GM18870 (cell line): Measurements from ENCODE around the gene TRAF1.

Experiments
- ATAC-seq: cut with Tn5 transposase; IDR thresholded peaks from one replicate; pipeline ENCODE4 v1.9.1; 2021; ENCODE audit warnings: moderate library complexity; ENCODE audit not compliant: unreplicated experiment

The TRAF1 gene

DNA sequence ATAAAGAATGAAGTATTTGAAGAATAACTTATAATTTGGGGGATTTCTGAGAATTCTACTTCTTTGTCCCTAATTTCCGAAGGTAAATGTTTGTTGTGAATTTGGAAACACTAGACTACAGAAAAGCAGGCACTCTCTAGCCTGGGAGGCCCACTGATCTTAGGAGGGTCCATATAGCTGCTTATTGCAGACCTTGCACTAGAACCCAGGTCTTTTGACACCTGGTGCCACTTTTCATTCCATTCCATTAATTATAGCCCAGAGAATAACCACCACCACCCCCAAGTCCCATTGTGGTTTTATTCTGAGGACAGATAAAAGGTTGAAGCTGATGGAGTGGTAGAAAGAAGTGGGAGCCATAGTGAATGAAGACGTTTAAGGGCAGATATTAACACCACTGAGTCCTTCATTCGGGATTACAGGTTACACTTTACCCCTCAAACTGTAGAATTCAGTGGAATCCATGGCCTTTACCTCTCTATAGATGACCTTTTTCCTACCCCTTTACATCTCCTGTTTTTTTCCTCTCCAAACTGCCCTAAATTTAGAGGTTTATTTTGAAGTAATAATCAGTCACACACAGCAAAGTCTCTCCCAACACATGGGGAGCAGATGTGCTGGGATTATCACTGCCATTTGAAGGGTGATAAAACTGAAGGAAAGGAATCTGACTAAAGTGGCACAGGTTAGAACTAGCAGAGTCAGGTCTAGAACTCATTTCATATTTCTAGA, 71.8 kb downstream of the TRAF1 start:
- ATAC-seq = no peak

DNA sequence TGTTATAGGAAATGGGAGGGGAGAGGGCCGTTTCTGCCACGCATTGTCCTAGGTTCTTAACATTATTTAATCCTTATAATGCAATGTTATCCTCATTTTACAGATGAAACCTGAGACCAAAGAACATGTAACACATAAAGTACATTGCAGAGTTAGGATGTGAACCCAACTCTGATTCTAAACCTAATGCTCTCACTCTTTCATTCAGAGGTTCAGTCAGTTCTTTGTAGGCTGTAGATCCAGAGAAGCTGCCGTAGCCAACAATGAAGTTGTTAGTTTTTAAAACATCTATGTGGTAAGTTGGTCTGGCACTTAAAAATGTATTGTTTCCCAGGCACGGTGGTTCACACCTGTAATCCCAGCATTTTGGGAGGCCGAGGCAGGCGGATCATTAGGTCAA, 73.4 kb downstream of the TRAF1 start:
- no peak for ATAC-seq
